ENCODE results near the gene RELN. TPM values are rescaled to one million over a fixed set of nuclear protein-coding genes. Genes with fewer than 3 reads are reported as not detected.

RELN gene
- total RNA-seq, 1 experiment from 2014 or later = 4.3 TPM

DNA sequence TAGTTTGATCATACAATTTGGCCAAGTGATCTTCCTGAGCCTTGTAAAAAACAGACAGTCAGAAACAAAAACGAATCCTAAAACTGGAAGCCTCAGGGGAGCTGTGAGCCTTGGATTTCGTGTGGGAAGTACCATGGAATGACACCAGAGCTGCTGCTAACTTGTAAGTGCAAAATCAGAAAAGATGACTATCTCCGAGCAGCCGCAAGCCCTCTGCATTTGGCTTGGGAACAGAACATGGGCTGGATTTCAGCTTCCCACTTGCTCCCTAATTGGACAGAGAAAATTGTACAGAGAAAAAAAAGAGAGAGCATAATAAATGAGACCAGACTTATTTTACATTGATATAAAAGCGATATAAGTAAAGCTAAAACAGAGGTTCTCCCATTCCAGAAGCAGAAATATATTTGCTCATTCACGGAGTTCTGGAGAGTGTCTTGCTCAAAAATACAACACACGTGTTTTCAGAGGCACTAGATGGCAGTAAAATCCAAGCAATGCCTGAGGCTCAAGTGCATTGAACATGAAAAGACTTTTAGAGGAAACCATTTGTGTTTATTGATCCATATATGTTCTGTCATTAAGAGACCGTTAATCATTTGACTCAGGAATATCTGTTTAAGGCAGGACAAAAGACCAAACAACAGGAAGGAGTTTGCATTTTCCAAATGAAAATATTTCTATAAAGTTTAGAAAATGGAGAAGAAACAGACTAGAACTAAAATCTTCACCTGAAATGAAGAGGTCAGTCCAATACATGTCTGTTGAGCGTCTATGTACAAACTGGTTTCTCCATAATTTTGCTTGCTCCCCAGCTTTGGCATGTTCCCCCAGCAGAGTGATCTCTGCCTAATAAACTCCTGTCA is 465.2 kb downstream of the RELN start:
- H3K27me3 ChIP-seq (replicated peaks; ENCODE audit: control insufficient read depth, insufficient read depth, low read length) = no peaks in the 10 kb centered on the region
- ChIA-PET CTCF (no interaction called here), POLR2A (no interaction called here)
- no TSS peak for BruUV-seq (replicated peaks)
- Mint-ChIP-seq H3K4me1 (ENCODE audit: low read depth, unreplicated experiment) (peaks cover 12% of the 10 kb centered on the region), H3K4me3 (ENCODE audit: unreplicated experiment) (no peak overlapping the region), H3K9me3 (ENCODE audit: unreplicated experiment) (peaks cover 3% of the 10 kb centered on the region), H3K27ac (ENCODE audit: unreplicated experiment) (peak overlapping the region; percentile 23), H3K27me3 (ENCODE audit: insufficient read depth, unreplicated experiment) (no peaks in the 10 kb centered on the region), H3K36me3 (ENCODE audit: insufficient read depth, unreplicated experiment) (no peaks in the 10 kb centered on the region)
- H3K4me3 ChIP-seq (ENCODE audit: low read depth, low read length) = no peak overlapping the region
- H3K9me3 ChIP-seq = no peaks in the 10 kb centered on the region
- DNase-seq = no peak
- no peaks in the 10 kb centered on the region for H3K36me3 ChIP-seq (ENCODE audit: control insufficient read depth, insufficient read depth, low read length)
- intact Hi-C loops (cut with micrococcal nuclease; ENCODE audit: unreplicated experiment) = loop anchor here (1.0 to 5.0 kb wide), 7 partner anchors 45 to 1394 kb away; no protein-coding TSS in a partner anchor
- no peaks in the 10 kb centered on the region for H3K4me1 ChIP-seq
- TF ChIP-seq, protein P1, sequence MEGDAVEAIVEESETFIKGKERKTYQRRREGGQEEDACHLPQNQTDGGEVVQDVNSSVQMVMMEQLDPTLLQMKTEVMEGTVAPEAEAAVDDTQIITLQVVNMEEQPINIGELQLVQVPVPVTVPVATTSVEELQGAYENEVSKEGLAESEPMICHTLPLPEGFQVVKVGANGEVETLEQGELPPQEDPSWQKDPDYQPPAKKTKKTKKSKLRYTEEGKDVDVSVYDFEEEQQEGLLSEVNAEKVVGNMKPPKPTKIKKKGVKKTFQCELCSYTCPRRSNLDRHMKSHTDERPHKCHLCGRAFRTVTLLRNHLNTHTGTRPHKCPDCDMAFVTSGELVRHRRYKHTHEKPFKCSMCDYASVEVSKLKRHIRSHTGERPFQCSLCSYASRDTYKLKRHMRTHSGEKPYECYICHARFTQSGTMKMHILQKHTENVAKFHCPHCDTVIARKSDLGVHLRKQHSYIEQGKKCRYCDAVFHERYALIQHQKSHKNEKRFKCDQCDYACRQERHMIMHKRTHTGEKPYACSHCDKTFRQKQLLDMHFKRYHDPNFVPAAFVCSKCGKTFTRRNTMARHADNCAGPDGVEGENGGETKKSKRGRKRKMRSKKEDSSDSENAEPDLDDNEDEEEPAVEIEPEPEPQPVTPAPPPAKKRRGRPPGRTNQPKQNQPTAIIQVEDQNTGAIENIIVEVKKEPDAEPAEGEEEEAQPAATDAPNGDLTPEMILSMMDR (IDR thresholded peaks at IDR 0.05; ENCODE audit: insufficient read depth in 1 of 2, low read depth in 1 of 2, low read length in 1 of 2, severe bottlenecking in 1 of 2, unreplicated experiment in 1 of 2) = peak; percentile 42 to 44

DNA sequence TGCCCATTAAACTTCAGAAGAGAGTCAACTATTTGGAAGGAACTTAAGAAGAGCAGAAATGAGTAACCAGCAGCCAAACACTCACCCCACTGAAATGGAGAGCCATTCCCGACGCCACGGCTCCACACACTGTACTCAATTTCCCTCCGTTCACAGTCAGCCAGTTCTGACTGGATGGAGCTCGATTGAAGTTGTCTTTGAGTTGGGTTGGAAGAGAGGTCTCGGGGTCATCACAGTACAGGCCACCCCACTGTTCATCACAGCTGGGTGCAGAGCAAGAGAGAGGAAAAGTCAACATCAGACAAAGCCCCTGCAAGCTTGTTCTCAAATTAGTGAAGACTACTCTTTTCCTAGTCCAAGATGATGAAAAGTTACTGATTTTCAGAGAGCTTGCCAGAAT is 467.5 kb downstream of the RELN start:
- POLR2A ChIA-PET = no interaction called here
- Histone ChIP-seq H3K4me3 (ENCODE audit: low read depth, low read length) (no peak overlapping the region), H3K9me3 (no peaks in the 10 kb centered on the region), H3K36me3 (ENCODE audit: control insufficient read depth, insufficient read depth, low read length) (no peaks in the 10 kb centered on the region), H3K4me1 (no peaks in the 10 kb centered on the region), H3K27me3 (replicated peaks; ENCODE audit: control insufficient read depth, insufficient read depth, low read length) (no peaks in the 10 kb centered on the region; the same call in 1 of the 2 replicates)
- no peaks in the 10 kb centered on the region for H3K9me3 Mint-ChIP-seq (ENCODE audit: unreplicated experiment)
- H3K27ac Mint-ChIP-seq (ENCODE audit: unreplicated experiment) = no peak overlapping the region
- intact Hi-C loops (cut with micrococcal nuclease; ENCODE audit: unreplicated experiment) = loop anchor here (5.0 kb wide), 2 partner anchors 565 to 710 kb away; no protein-coding TSS in a partner anchor
- BruUV-seq (replicated peaks) = no TSS peak
- no peak overlapping the region for H3K4me3 Mint-ChIP-seq (ENCODE audit: unreplicated experiment)
- peaks cover 2% of the 10 kb centered on the region for H3K27me3 Mint-ChIP-seq (ENCODE audit: insufficient read depth, unreplicated experiment)
- H3K4me1 Mint-ChIP-seq (ENCODE audit: low read depth, unreplicated experiment) = peaks cover 9% of the 10 kb centered on the region
- CTCF ChIA-PET = interaction anchor here (0.7 kb wide), 1 partner anchor 1327 kb away, joined by 4 read pairs; no protein-coding TSS in a partner anchor
- no peaks in the 10 kb centered on the region for H3K36me3 Mint-ChIP-seq (ENCODE audit: insufficient read depth, unreplicated experiment)
- TF ChIP-seq, protein P1 (IDR thresholded peaks at IDR 0.05; ENCODE audit: insufficient read depth in 1 of 2, low read depth in 1 of 2, low read length in 1 of 2, severe bottlenecking in 1 of 2, unreplicated experiment in 1 of 2) = no peak
- no peak for DNase-seq

DNA sequence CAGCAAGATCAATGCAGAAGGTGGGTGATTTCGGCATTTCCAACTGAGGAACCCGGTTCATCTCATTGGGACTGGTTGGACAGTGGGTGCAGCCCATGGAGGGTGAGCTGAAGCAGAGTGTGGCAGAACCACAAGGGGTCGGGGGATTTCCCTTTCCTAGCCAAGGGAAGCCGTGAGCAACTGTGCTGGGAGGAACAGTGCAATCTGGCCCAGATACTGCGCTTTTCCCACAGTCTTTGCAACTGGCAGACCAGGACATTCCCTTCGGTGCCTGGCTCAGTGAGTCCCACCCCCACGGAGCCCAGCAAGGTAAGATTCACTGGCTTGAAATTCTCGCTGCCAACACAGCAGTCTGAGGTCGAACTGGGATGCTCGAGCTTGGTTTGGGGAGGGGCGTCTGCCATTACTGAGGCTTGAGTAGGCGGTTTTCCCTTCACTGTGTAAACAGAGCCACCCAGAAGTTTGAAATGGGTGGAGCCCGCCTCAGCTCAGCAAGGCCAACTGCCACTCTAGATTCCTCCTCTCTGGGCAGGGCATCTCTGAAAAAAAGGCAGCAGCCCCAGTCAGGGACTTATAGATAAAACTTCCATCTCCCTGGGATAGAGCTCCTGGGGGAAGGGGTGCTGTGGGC is 484.8 kb downstream of the RELN start:
- peaks cover 10% of the 10 kb centered on the region for H3K9me3 Mint-ChIP-seq (ENCODE audit: unreplicated experiment)
- no peak for DNase-seq
- Histone ChIP-seq H3K9me3 (no peaks in the 10 kb centered on the region), H3K27me3 (replicated peaks; ENCODE audit: control insufficient read depth, insufficient read depth, low read length) (no peaks in the 10 kb centered on the region), H3K4me1 (no peaks in the 10 kb centered on the region), H3K4me3 (ENCODE audit: low read depth, low read length) (no peak overlapping the region), H3K36me3 (ENCODE audit: control insufficient read depth, insufficient read depth, low read length) (no peaks in the 10 kb centered on the region)
- peaks cover 6% of the 10 kb centered on the region for H3K27me3 Mint-ChIP-seq (ENCODE audit: insufficient read depth, unreplicated experiment)
- ChIA-PET CTCF (no interaction called here), POLR2A (no interaction called here)
- BruUV-seq (replicated peaks) = no TSS peak
- H3K36me3 Mint-ChIP-seq (ENCODE audit: insufficient read depth, unreplicated experiment) = no peaks in the 10 kb centered on the region
- H3K4me1 Mint-ChIP-seq (ENCODE audit: low read depth, unreplicated experiment) = no peaks in the 10 kb centered on the region
- TF ChIP-seq, protein P1 (IDR thresholded peaks at IDR 0.05; ENCODE audit: insufficient read depth in 1 of 2, low read depth in 1 of 2, low read length in 1 of 2, severe bottlenecking in 1 of 2, unreplicated experiment in 1 of 2) = no peak
- H3K4me3 Mint-ChIP-seq (ENCODE audit: unreplicated experiment) = no peak overlapping the region
- intact Hi-C loops (cut with micrococcal nuclease; ENCODE audit: unreplicated experiment) = no loop called here
- H3K27ac Mint-ChIP-seq (ENCODE audit: unreplicated experiment) = no peak overlapping the region
